ENCODE measurements around the gene THUMPD1.

The THUMPD1 gene, protein sequence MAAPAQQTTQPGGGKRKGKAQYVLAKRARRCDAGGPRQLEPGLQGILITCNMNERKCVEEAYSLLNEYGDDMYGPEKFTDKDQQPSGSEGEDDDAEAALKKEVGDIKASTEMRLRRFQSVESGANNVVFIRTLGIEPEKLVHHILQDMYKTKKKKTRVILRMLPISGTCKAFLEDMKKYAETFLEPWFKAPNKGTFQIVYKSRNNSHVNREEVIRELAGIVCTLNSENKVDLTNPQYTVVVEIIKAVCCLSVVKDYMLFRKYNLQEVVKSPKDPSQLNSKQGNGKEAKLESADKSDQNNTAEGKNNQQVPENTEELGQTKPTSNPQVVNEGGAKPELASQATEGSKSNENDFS

DNA sequence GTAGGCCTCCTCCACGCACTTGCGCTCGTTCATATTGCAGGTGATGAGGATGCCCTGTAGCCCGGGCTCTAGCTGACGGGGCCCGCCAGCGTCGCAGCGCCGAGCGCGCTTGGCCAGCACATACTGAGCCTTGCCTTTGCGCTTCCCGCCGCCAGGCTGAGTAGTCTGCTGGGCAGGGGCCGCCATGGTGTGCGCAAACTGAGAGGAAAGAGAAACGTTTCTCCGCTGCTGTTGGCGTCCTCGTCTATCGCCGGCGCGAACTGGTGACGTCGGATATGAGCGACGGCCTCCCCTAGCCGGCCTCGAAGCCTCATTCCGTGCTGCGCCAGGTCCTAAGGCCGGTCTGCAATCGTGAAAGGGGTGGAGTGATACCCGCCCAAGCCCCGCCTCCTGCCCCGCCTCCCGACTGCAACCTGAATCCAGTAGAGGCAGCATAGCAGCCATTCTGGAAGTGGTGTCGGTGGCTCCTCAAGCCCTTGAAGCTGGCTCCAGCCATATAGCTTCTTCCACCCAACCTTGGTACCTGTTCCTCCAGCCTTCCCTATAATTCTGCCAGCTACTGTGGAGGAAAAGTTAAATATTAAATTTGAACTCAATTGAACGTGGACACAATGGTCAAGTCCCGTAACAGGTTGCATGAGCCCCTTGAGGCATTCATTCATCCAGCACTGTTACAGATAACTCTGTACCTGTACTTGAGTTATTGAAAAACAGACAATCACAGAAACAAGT lies at the start of gene THUMPD1:
Gene THUMPD1 (minus strand): TSS at position 265 of the 732 bp plus-strand sequence. CDS start 79 bp downstream, at position 186.
- Histone ChIP-seq H3K4me3 (ENCODE audit: low read length) (peak within 1 kb of the TSS; percentile 97), H3K4me1 (ENCODE audit: control insufficient read depth, insufficient read depth, low read length) (no peaks in the 10 kb centered on the region), H3K9me3 (ENCODE audit: control insufficient read depth, insufficient read depth, low read length) (no peaks in the 10 kb centered on the region), H3K27me3 (ENCODE audit: control insufficient read depth, insufficient read depth, low read length) (no peaks in the 10 kb centered on the region), H3K36me3 (ENCODE audit: control insufficient read depth, insufficient read depth, low read length) (peaks cover 3% of the 10 kb centered on the region; the same call in 1 of the 2 replicates), H3K27ac (ENCODE audit: low read length) (no peak within 1 kb of the TSS)
- peak; percentile 92 for DNase-seq (ENCODE audit: low read depth, low spot score)
- no CpG with 5 or more reads among the region's 42 CpGs for WGBS (ENCODE audit: insufficient coverage, insufficient read length)

DNA sequence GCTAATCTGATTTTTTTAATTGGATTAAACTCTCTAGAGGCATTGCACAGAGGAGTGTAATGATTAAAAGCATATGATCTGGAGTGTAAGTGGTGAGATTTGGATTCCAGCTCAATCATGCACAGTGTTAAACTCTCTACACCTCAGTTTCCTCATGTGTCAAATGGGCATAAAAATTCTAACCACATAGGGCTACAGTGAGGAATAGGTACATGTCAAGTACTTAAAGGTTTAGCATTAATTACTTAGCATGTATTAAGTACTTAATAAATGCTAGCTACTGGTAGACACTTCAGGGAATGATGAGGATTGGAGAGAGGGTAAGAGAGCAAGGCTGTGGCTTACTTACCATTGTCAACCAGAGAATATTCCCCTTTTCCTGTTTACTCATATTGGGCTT lies 47.5 kb upstream of the THUMPD1 start:
- no peak for DNase-seq (ENCODE audit: low read depth, low spot score)
- Histone ChIP-seq H3K4me3 (ENCODE audit: low read length) (no peak overlapping the region), H3K36me3 (ENCODE audit: control insufficient read depth, insufficient read depth, low read length) (no peaks in the 10 kb centered on the region), H3K4me1 (ENCODE audit: control insufficient read depth, insufficient read depth, low read length) (no peaks in the 10 kb centered on the region; the same call in 1 of the 2 replicates), H3K27me3 (ENCODE audit: control insufficient read depth, insufficient read depth, low read length) (no peaks in the 10 kb centered on the region), H3K9me3 (ENCODE audit: control insufficient read depth, insufficient read depth, low read length) (no peaks in the 10 kb centered on the region), H3K27ac (ENCODE audit: low read length) (no peak overlapping the region)

DNA sequence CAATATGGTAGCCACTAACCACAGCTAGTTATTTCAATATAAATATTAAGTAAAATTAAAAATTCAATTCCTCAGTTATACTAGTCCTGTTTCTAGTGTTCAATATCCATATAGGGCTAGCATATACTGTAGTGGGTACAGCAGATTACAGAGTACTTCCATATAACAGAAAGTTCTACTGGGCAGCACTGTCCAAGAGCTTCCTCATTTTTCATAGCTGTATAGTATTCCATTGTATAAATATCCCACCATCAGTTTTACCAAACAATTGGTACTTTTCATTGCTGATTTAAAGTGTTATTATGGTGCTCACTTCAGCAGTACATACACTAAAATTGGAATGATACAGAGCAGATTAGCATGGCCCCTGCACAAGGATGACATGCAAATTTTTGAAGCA lies 42.6 kb upstream of the THUMPD1 start:
- no peak for DNase-seq (ENCODE audit: low read depth, low spot score)
- no peak overlapping the region for H3K4me3 ChIP-seq (ENCODE audit: low read length)
- H3K27ac ChIP-seq (ENCODE audit: low read length): no peak overlapping the region
- no peaks in the 10 kb centered on the region for H3K4me1 ChIP-seq (ENCODE audit: control insufficient read depth, insufficient read depth, low read length)
- no peaks in the 10 kb centered on the region for H3K9me3 ChIP-seq (ENCODE audit: control insufficient read depth, insufficient read depth, low read length)
- no peaks in the 10 kb centered on the region for H3K36me3 ChIP-seq (ENCODE audit: control insufficient read depth, insufficient read depth, low read length)
- H3K27me3 ChIP-seq (ENCODE audit: control insufficient read depth, insufficient read depth, low read length): no peaks in the 10 kb centered on the region

DNA sequence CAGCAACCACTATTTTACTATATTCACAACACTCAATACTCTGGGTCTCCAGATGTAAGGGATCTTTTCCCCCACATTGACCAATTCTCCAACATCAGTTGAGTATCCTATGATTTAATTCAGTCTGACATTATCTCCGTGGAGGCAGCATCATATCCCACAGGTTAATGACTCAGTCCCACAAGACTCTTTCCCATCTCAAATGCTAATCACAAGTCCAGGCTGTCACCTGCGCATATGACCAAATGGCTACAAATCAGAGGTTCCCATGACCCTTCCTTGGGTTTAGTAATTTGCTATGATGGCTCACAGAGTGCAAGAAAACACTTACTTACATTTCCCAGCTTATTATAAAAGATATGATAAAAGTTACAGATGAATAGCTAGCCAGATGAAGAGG lies 40.9 kb upstream of the THUMPD1 start:
- no peak overlapping the region for H3K27ac ChIP-seq (ENCODE audit: low read length)
- no peaks in the 10 kb centered on the region for H3K36me3 ChIP-seq (ENCODE audit: control insufficient read depth, insufficient read depth, low read length)
- no peaks in the 10 kb centered on the region for H3K4me1 ChIP-seq (ENCODE audit: control insufficient read depth, insufficient read depth, low read length)
- no peak overlapping the region for H3K4me3 ChIP-seq (ENCODE audit: low read length)
- H3K9me3 ChIP-seq (ENCODE audit: control insufficient read depth, insufficient read depth, low read length): no peaks in the 10 kb centered on the region
- H3K27me3 ChIP-seq (ENCODE audit: control insufficient read depth, insufficient read depth, low read length): no peaks in the 10 kb centered on the region
- no peak for DNase-seq (ENCODE audit: low read depth, low spot score)
- WGBS (ENCODE audit: insufficient coverage, insufficient read length): no CpG with 5 or more reads among the region's 2 CpGs

DNA sequence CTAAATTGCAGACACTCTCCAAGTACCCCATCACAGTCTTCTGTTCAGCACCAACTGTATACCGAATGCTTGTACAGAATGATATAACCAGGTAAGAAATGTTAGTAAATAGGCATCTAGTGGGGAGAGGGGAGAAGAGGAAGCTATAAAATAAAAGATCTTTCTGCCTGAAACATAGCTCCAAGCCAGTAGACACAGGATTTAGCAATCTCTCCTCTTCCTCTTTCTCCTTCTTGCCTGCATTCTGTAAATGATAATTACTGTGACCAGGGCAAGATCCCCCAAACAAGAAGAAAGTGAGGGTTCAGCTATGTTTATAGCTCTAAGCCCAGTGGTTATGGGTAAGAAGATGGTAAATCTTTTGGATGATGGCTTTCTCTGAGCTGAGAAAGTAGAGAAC lies 40.1 kb upstream of the THUMPD1 start:
- Histone ChIP-seq H3K4me1 (ENCODE audit: control insufficient read depth, insufficient read depth, low read length) (no peaks in the 10 kb centered on the region), H3K27me3 (ENCODE audit: control insufficient read depth, insufficient read depth, low read length) (no peaks in the 10 kb centered on the region), H3K27ac (ENCODE audit: low read length) (no peak overlapping the region), H3K9me3 (ENCODE audit: control insufficient read depth, insufficient read depth, low read length) (no peaks in the 10 kb centered on the region), H3K36me3 (ENCODE audit: control insufficient read depth, insufficient read depth, low read length) (no peaks in the 10 kb centered on the region), H3K4me3 (ENCODE audit: low read length) (no peak overlapping the region)
- no peak for DNase-seq (ENCODE audit: low read depth, low spot score)
- no CpG with 5 or more reads among the region's 1 CpG for WGBS (ENCODE audit: insufficient coverage, insufficient read length)

DNA sequence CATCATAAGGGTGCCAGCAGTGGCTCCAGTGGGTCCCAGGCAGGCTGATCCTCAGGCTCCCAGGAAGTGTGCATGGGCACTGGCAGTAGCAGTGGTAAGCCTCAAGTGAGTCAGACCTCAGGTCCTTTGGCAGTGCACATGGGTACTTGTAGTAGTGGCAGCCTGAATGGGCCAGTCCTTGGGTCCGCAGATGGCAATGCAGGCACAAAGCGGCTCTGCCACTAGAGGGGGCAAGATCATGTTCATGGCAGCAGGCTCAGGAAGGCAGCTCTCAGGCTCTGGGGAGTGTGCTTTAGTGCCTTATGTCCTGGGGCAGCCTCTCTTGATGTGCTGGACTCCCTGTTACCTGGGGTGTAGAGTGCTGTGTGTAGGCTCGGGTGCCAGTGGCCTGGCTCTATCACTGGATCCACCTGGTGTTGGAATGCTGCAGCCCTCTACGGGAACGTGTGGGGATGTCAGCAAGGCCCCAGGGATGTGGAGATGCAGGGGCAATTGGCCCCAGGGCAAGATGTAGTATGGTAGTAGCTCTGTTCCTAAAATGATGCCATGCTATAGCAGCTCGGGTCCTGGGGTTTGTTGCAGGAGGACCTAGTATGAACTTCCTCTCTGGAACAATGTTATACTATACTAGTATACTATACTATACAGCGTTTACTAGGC lies 33.2 kb upstream of the THUMPD1 start:
- H3K27me3 ChIP-seq (ENCODE audit: control insufficient read depth, insufficient read depth, low read length): no peaks in the 10 kb centered on the region
- no peaks in the 10 kb centered on the region for H3K9me3 ChIP-seq (ENCODE audit: control insufficient read depth, insufficient read depth, low read length)
- no CpG with 5 or more reads among the region's 7 CpGs for WGBS (ENCODE audit: insufficient coverage, insufficient read length)
- H3K4me3 ChIP-seq (ENCODE audit: low read length): no peak overlapping the region
- H3K27ac ChIP-seq (ENCODE audit: low read length): no peak overlapping the region
- H3K4me1 ChIP-seq (ENCODE audit: control insufficient read depth, insufficient read depth, low read length): no peaks in the 10 kb centered on the region
- no peaks in the 10 kb centered on the region for H3K36me3 ChIP-seq (ENCODE audit: control insufficient read depth, insufficient read depth, low read length)
- DNase-seq (ENCODE audit: low read depth, low spot score): peak; percentile 61

DNA sequence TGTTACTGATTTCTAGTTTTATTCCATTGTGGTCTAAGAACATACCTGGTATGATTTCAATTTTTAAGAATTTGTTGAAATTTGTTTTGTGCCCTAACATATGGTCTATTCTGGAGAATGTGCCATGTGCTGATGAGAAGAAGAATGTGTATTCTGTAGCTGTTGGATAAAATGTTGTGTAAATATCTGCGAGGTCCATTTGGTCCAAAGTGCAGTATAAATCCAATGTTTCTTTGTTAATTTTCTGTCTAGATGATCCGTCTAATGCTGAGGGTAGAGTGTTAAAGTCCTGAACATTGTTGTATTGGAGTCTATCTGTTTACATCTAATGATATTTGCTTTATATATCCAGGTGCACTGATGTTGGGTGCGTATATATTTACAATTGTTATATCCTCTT lies 32.1 kb upstream of the THUMPD1 start:
- Histone ChIP-seq H3K9me3 (ENCODE audit: control insufficient read depth, insufficient read depth, low read length) (no peaks in the 10 kb centered on the region), H3K4me3 (ENCODE audit: low read length) (no peak overlapping the region), H3K27me3 (ENCODE audit: control insufficient read depth, insufficient read depth, low read length) (no peaks in the 10 kb centered on the region), H3K36me3 (ENCODE audit: control insufficient read depth, insufficient read depth, low read length) (no peaks in the 10 kb centered on the region), H3K4me1 (ENCODE audit: control insufficient read depth, insufficient read depth, low read length) (no peaks in the 10 kb centered on the region), H3K27ac (ENCODE audit: low read length) (no peak overlapping the region)
- DNase-seq (ENCODE audit: low read depth, low spot score): no peak
- no CpG with 5 or more reads among the region's 3 CpGs for WGBS (ENCODE audit: insufficient coverage, insufficient read length)

DNA sequence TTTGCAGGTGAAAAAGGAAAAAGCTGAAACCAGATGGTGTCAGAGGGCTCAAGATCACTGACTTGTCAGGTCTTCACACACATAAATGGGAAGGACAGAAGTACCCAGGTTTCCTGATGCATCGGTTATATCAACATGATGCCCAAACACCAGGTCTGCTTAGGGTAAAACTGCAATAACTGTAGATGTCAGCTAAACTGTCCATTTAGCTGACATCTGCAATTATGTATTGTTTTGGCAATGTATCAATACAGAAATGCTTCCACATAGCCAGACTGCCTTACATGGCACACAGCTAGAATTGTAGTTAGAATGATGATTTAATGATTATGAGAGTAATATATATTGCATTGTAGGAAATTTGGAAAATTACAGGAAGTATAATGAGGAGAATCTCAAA lies 27.2 kb upstream of the THUMPD1 start:
- Histone ChIP-seq H3K27me3 (ENCODE audit: control insufficient read depth, insufficient read depth, low read length) (no peaks in the 10 kb centered on the region), H3K9me3 (ENCODE audit: control insufficient read depth, insufficient read depth, low read length) (no peaks in the 10 kb centered on the region), H3K36me3 (ENCODE audit: control insufficient read depth, insufficient read depth, low read length) (no peaks in the 10 kb centered on the region), H3K4me1 (ENCODE audit: control insufficient read depth, insufficient read depth, low read length) (no peaks in the 10 kb centered on the region), H3K4me3 (ENCODE audit: low read length) (no peak overlapping the region), H3K27ac (ENCODE audit: low read length) (no peak overlapping the region)
- no CpG with 5 or more reads among the region's 1 CpG for WGBS (ENCODE audit: insufficient coverage, insufficient read length)
- DNase-seq (ENCODE audit: low read depth, low spot score): no peak

DNA sequence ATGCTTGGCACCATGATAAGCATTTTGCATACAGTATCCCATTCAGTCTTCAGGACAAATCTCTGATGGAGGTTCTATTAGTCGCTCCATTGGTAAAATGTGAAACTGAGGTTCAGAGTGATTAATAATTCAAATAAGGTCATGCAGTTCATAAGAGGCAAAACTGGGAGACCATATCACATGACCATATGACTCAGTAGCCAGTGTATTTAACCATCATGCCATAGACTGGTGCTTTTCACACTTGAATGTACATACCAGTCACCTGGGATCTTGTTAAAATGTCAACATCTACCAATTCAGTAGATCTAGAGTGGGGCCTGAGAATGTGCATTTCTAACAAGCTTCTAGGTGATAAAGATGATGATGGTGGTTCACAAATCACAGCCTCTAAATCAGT lies 26.5 kb upstream of the THUMPD1 start:
- Histone ChIP-seq H3K27ac (ENCODE audit: low read length) (no peak overlapping the region), H3K27me3 (ENCODE audit: control insufficient read depth, insufficient read depth, low read length) (no peaks in the 10 kb centered on the region), H3K36me3 (ENCODE audit: control insufficient read depth, insufficient read depth, low read length) (no peaks in the 10 kb centered on the region), H3K4me3 (ENCODE audit: low read length) (no peak overlapping the region), H3K9me3 (ENCODE audit: control insufficient read depth, insufficient read depth, low read length) (no peaks in the 10 kb centered on the region), H3K4me1 (ENCODE audit: control insufficient read depth, insufficient read depth, low read length) (no peaks in the 10 kb centered on the region)
- no peak for DNase-seq (ENCODE audit: low read depth, low spot score)
- WGBS (ENCODE audit: insufficient coverage, insufficient read length): no CpG with 5 or more reads among the region's 1 CpG

DNA sequence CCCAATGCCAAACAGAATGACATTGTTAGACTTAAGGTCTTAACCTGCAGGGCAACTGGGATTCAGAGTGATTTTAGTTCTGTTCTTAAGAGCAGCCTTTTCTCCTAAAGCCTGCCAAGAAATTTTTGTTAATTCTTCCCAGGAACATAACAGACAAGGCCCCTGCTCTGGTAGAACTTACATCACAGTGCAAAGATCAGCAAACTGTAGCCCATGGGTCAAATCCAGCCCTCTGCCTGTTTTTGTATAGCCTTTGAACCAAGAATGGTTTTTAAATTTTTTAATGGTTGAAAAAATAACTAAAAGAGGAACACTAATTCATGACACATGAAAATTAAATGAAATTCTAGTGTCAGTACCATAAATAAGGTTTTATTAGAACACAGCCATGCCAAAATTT lies 26.0 kb upstream of the THUMPD1 start:
- no peaks in the 10 kb centered on the region for H3K36me3 ChIP-seq (ENCODE audit: control insufficient read depth, insufficient read depth, low read length)
- H3K27ac ChIP-seq (ENCODE audit: low read length): no peak overlapping the region
- no peaks in the 10 kb centered on the region for H3K27me3 ChIP-seq (ENCODE audit: control insufficient read depth, insufficient read depth, low read length)
- no peaks in the 10 kb centered on the region for H3K4me1 ChIP-seq (ENCODE audit: control insufficient read depth, insufficient read depth, low read length)
- DNase-seq (ENCODE audit: low read depth, low spot score): no peak
- no peaks in the 10 kb centered on the region for H3K9me3 ChIP-seq (ENCODE audit: control insufficient read depth, insufficient read depth, low read length)
- no peak overlapping the region for H3K4me3 ChIP-seq (ENCODE audit: low read length)

Data from iPS DF 6.9 (cell line).